Hepatocyte (in vitro differentiated cells): ENCODE measurements around the gene PLEKHA6. TPM values are rescaled to one million over a fixed set of nuclear protein-coding genes. Genes with fewer than 3 reads are reported as not detected.
"Not testable (repeated sequence)": the region's sequence is repeated elsewhere in the genome, so short reads cannot be mapped to it uniquely, and the experiment has no call there.

Experiments used
- DNase-seq: peaks from one replicate; pipeline ENCODE4 v3.0.0-alpha.2; 2016; ENCODE audit warnings: low spot score
- H2AFZ ChIP-seq: fragments of 200-600 bp; sonication (generic); 2 replicates; pipeline ENCODE4 v1.6.0; 2016; ENCODE audit warnings: antibody characterized with exemption, mild to moderate bottlenecking
- H3K27ac ChIP-seq: fragments of 200-600 bp; sonication (generic); 2 replicates; pipeline ENCODE4 v1.5.1; 2016; ENCODE audit warnings: mild to moderate bottlenecking
- H3K27me3 ChIP-seq: fragments of 200-600 bp; sonication (generic); 2 replicates; pipeline ENCODE4 v1.6.1; 2016
- H3K36me3 ChIP-seq: fragments of 200-600 bp; sonication (generic); replicated peaks from 2 replicates; pipeline ENCODE4 v1.5.1; 2016; ENCODE audit warnings: low read depth; ENCODE audit not compliant: insufficient read depth
- H3K4me1 ChIP-seq: fragments of 200-600 bp; sonication (generic); 2 replicates; pipeline ENCODE4 v1.5.1; 2016; ENCODE audit warnings: mild to moderate bottlenecking, moderate library complexity; ENCODE audit not compliant: insufficient read depth
- H3K4me2 ChIP-seq: fragments of 200-600 bp; sonication (generic); 2 replicates; pipeline ENCODE4 v1.6.0; 2016
- H3K4me3 ChIP-seq: fragments of 200-600 bp; sonication (generic); 2 replicates; pipeline ENCODE4 v1.5.1; 2016; ENCODE audit warnings: mild to moderate bottlenecking
- H3K79me2 ChIP-seq: fragments of 200-600 bp; sonication (generic); 2 replicates; pipeline ENCODE4 v1.6.0; 2017; ENCODE audit warnings: mild to moderate bottlenecking
- H3K9me2 ChIP-seq: fragments of 200-600 bp; sonication (generic); replicated peaks from 2 replicates; pipeline ENCODE4 v1.6.0; 2017; ENCODE audit warnings: mild to moderate bottlenecking; ENCODE audit not compliant: insufficient read depth
- H3K9me3 ChIP-seq: fragments of 200-600 bp; sonication (generic); 2 replicates; pipeline ENCODE4 v1.5.1; 2016; ENCODE audit warnings: low read depth, mild to moderate bottlenecking
- H4K20me1 ChIP-seq: fragments of 200-600 bp; sonication (generic); 2 replicates; pipeline ENCODE4 v1.6.0; 2016; ENCODE audit warnings: mild to moderate bottlenecking; ENCODE audit not compliant: insufficient read depth, poor library complexity, severe bottlenecking
- EZH2 ChIP-seq: fragments of 200-600 bp; sonication (generic); IDR thresholded peaks from 2 replicates; pipeline ENCODE4 v1.6.1; 2016; ENCODE audit warnings: antibody characterized with exemption, mild to moderate bottlenecking, borderline replicate concordance
- EZH2phosphoT487 ChIP-seq: fragments of 200-600 bp; sonication (generic); IDR thresholded peaks from one replicate; pipeline ENCODE4 v1.6.1; 2018; ENCODE audit warnings: antibody characterized with exemption, mild to moderate bottlenecking, low read depth, moderate library complexity; ENCODE audit not compliant: unreplicated experiment, severe bottlenecking
- WGBS: methylation state at CpG from one replicate; pipeline ENCODE4 v1.1.6; 2016; ENCODE audit warnings: low lambda C conversion rate; ENCODE audit errors: missing lambda C conversion rate; 5-methylcytosine and 5-hydroxymethylcytosine counted together
- polyA plus RNA-seq: library from polyadenylated mRNA; unstranded; fragments of >200 nt; fragmentation: Nextera tagmentation; extraction: Ambion mirVana; gene quantifications from 2 replicates; pipeline ENCODE4 v1.2.1, GENCODE V29; 2016
- total RNA-seq: library from RNA; depleted of rRNA; stranded (reverse); fragments of >200 nt; gene quantifications from 2 replicates; pipeline ENCODE4 v1.2.3, GENCODE V29; 2014
- TF ChIP-seq, protein P1 (sequence below): fragments of 200-600 bp; sonication (generic); IDR thresholded peaks from 2 replicates; pipeline ENCODE4 v1.5.1; 2016; ENCODE audit warnings: antibody characterized with exemption, mild to moderate bottlenecking; ENCODE audit not compliant: poor library complexity

PLEKHA6 gene
- total and polyA plus RNA-seq, 2 experiments from 2014 or later: 14.3 to 31.5 TPM

DNA sequence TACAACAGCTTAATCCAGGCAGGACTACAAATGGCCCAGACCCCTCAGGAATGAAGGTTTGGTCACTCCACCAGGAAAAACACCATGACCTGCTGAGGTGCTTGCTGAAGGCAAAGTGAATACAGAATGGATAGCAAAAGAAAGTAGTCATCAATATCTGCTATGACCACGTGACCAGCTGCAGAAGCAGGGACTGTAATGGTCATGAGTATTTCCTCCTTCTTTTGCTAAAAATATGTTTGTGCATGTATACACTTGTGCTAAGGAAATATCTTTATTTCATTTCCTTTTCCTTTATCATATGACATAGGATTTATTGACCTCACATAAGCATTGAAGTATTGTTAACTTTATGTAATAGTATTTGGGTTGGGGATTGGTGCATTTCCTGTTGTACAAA lies 119.5 kb downstream of the PLEKHA6 start:
- no peak for DNase-seq
- Histone ChIP-seq H4K20me1 (no peaks in the 10 kb centered on the region), H3K27ac (no peak overlapping the region), H3K27me3 (no peaks in the 10 kb centered on the region), H3K36me3 (no peaks in the 10 kb centered on the region), H3K9me2 (no peaks in the 10 kb centered on the region), H3K4me3 (no peak overlapping the region), H2AFZ (no peak overlapping the region), H3K79me2 (no peaks in the 10 kb centered on the region), H3K4me1 (no peaks in the 10 kb centered on the region), H3K9me3 (no peaks in the 10 kb centered on the region), H3K4me2 (no peak overlapping the region)
- TF ChIP-seq EZH2phosphoT487: no peak
- TF ChIP-seq, protein P1, sequence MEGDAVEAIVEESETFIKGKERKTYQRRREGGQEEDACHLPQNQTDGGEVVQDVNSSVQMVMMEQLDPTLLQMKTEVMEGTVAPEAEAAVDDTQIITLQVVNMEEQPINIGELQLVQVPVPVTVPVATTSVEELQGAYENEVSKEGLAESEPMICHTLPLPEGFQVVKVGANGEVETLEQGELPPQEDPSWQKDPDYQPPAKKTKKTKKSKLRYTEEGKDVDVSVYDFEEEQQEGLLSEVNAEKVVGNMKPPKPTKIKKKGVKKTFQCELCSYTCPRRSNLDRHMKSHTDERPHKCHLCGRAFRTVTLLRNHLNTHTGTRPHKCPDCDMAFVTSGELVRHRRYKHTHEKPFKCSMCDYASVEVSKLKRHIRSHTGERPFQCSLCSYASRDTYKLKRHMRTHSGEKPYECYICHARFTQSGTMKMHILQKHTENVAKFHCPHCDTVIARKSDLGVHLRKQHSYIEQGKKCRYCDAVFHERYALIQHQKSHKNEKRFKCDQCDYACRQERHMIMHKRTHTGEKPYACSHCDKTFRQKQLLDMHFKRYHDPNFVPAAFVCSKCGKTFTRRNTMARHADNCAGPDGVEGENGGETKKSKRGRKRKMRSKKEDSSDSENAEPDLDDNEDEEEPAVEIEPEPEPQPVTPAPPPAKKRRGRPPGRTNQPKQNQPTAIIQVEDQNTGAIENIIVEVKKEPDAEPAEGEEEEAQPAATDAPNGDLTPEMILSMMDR: no peak
- TF ChIP-seq EZH2: no peak
- 90% methylated on average over 1 of the region's 1 CpG for WGBS

DNA sequence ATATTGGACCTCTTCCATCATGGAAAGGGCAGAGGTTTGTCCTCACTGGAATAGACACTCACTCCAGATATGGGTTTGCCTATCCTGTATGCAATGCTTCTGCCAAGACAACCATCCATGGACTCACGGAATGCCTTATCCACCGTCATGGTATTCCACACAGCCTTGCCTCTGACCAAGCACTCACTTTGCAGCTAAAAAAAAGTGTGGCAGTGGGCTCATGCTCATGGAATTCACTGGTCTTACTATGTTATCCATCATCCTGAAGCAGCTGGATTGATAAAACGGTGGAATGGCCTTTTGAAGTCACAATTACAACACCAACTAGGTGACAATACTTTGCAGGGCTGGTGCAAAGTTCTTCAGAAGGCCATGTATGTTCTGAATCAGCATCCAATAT lies 120.3 kb downstream of the PLEKHA6 start:
- not testable (repeated sequence) for H4K20me1 ChIP-seq, H3K4me1 ChIP-seq, DNase-seq, H3K36me3 ChIP-seq, H3K4me2 ChIP-seq, H3K9me2 ChIP-seq, H2AFZ ChIP-seq, H3K79me2 ChIP-seq, H3K4me3 ChIP-seq, H3K27me3 ChIP-seq, H3K9me3 ChIP-seq, H3K27ac ChIP-seq
- 88% methylated on average over 3 of the region's 3 CpGs for WGBS

DNA sequence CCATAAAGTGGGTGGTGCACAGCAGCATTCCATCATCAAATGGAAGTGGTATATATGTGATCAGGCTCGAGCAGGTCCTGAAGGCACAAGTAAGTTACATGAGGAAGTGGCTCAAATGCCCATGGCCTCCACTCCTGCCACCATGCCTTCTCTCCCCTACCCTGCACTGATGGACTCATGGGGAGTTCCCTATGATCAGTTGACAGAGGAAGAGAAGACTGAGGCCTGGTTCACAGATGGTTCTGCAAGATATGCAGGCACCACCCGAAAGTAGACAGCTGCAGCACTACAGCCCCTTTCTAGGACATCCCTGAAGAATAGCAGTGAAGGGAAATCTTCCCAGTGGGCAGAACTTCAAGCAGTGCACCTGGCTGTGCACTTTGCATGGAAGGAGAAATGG lies 121.2 kb downstream of the PLEKHA6 start:
- DNase-seq, H3K9me2 ChIP-seq, H3K27ac ChIP-seq, H3K4me3 ChIP-seq, H3K79me2 ChIP-seq, H3K4me2 ChIP-seq, H2AFZ ChIP-seq, H3K4me1 ChIP-seq, H3K27me3 ChIP-seq, H4K20me1 ChIP-seq, H3K9me3 ChIP-seq, H3K36me3 ChIP-seq: not testable (repeated sequence)
- 96% methylated on average over 2 of the region's 2 CpGs for WGBS

DNA sequence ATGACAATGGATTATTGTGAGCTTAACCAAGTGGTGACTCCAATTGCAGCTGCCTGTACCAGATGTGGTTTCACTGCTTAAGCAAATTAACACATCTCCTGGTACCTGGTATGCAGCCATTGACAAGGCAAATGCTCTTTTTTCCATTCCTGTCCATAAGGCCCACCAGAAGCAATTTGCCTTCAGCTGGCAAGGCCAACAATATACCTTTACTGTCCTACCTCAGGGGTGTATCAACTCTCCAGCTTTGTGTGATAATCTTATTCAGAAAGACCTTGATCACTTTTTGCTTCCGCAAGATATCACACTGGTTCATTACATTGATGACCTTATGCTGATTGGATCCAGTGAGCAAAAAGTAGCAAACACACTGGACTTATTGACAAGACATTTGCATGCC lies 122.2 kb downstream of the PLEKHA6 start:
- H3K36me3 ChIP-seq, H3K27me3 ChIP-seq, DNase-seq, H3K4me2 ChIP-seq, H3K9me3 ChIP-seq, H2AFZ ChIP-seq, H3K4me1 ChIP-seq, H4K20me1 ChIP-seq, H3K79me2 ChIP-seq, H3K27ac ChIP-seq, H3K4me3 ChIP-seq, H3K9me2 ChIP-seq: not testable (repeated sequence)
- 95% methylated on average over 1 of the region's 1 CpG for WGBS

DNA sequence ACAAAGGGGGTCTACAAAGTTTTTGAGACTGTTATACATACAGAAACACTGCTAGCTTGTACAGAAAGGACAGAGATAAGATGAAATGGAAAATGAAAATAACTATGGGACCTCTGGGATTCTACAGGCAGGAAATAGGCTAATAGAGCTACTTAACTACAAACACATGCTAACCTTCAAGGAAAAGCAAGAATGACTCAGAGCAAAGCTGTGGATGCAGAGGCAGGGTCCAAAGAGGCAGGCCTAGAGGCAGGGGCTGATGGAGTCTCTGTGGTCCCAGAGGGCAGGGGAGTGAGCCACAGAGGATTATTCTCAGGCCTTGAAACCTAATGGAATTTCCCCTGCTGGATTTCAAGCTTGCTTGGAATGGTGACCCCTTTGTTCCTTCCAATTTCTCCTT lies 127.2 kb downstream of the PLEKHA6 start:
- Histone ChIP-seq H3K27me3 (no peaks in the 10 kb centered on the region), H4K20me1 (no peaks in the 10 kb centered on the region), H3K27ac (no peak overlapping the region), H3K4me1 (no peaks in the 10 kb centered on the region), H3K36me3 (no peaks in the 10 kb centered on the region), H3K79me2 (no peaks in the 10 kb centered on the region), H3K4me3 (no peak overlapping the region), H3K9me3 (no peaks in the 10 kb centered on the region), H3K4me2 (no peak overlapping the region), H2AFZ (no peak overlapping the region), H3K9me2 (no peaks in the 10 kb centered on the region)
- TF ChIP-seq EZH2: no peak
- no peak for TF ChIP-seq EZH2phosphoT487
- TF ChIP-seq, protein P1: no peak
- no peak for DNase-seq
